HCT116 (cell line): Measurements from ENCODE around the gene RBM44. TPM values are rescaled to one million over a fixed set of nuclear protein-coding genes. Genes with fewer than 3 reads are reported as not detected.

ENCODE experiments used
- ATAC-seq: fragments of 200-7000 bp; cut with Tn5 transposase; 2 replicates; pipeline ENCODE4 v1.9.1; 2020; ENCODE audit warnings: mild to moderate bottlenecking, moderate library complexity
- BruUV-seq: library from RNA; stranded (reverse); fragments of 400-500 nt; replicated peaks from 2 replicates; lab custom pipeline; 2021; lab: Mats Ljungman, UMichigan
- CTCF ChIA-PET: fragments of 300-600 bp; sonication (Branson Sonifier 250); formaldehyde crosslinking; loops from one replicate; lab custom pipeline; 2021; ENCODE audit warnings: antibody characterized with exemption; lab: Charles Lee
- POLR2A ChIA-PET: fragments of 300-600, 350-600 bp; sonication (Branson Sonifier 250); formaldehyde crosslinking; loops from one replicate; lab custom pipeline; 2021; ENCODE audit warnings: antibody characterized with exemption; lab: Charles Lee
- RAD21 ChIA-PET, 2 experiments: fragments of 300-600 bp; sonication (Branson Sonifier 250); formaldehyde crosslinking; loops; one replicate each; lab custom pipeline; 2023; ENCODE audit warnings: low total read pairs in 2 of 2; ENCODE audit not compliant: uncharacterized antibody in 2 of 2, unreplicated experiment in 2 of 2, low non-redundant PET in 1 of 2; lab: Charles Lee
- DNase-seq: peaks from one replicate; pipeline ENCODE4 v3.0.0-alpha.2; 2010; ENCODE audit warnings: low read depth, low spot score
- H2AFZ ChIP-seq: fragments of 200-600 bp; shearing (Covaris generic), sonication (generic); 2 replicates; pipeline ENCODE4 v1.6.1; 2017; ENCODE audit warnings: low read depth, mixed run types, mixed read lengths, antibody characterized with exemption, low read length; ENCODE audit not compliant: poor library complexity, severe bottlenecking
- H3K27ac ChIP-seq: 2 replicates; pipeline ENCODE4 v1.5.1; 2012; ENCODE audit warnings: low read depth, low read length
- H3K27me3 ChIP-seq: fragments of 200-600 bp; sonication (generic); 2 replicates; pipeline ENCODE4 v1.6.1; 2016; ENCODE audit warnings: mixed run types, low read length, mixed read lengths; ENCODE audit not compliant: insufficient read depth
- H3K36me3 ChIP-seq, 2 experiments: fragments of 200-500 bp in 1 of 2; fragments of 200-600 bp in 1 of 2; sonication (Bioruptor generic) in 1 of 2; sonication (generic) in 1 of 2; 2 replicates each; pipeline versions ENCODE4 v1.5.1 to v1.6.1; 2014 to 2016; ENCODE audit warnings: low read length in 2 of 2, inconsistent platforms in 1 of 2, mixed read lengths in 1 of 2, mixed run types in 1 of 2; ENCODE audit not compliant: insufficient read depth in 2 of 2, control insufficient read depth in 1 of 2
- H3K4me1 ChIP-seq, 2 experiments: fragments of 200-600 bp in 1 of 2; sonication (generic) in 1 of 2; 2 replicates each; pipeline versions ENCODE4 v1.5.1 to v1.6.1; 2012 to 2017; ENCODE audit warnings: low read length in 2 of 2, inconsistent platforms in 1 of 2, mild to moderate bottlenecking in 1 of 2, mixed read lengths in 1 of 2, mixed run types in 1 of 2, moderate library complexity in 1 of 2; ENCODE audit not compliant: insufficient read depth in 2 of 2, control insufficient read depth in 1 of 2
- H3K4me2 ChIP-seq: fragments of 200-600 bp; sonication (generic); 2 replicates; pipeline ENCODE4 v1.6.1; 2017; ENCODE audit warnings: mixed run types, low read length, mixed read lengths
- H3K4me3 ChIP-seq, 2 experiments: fragments of 200-600 bp in 1 of 2; sonication (generic) in 1 of 2; replicated peaks in 1 of 2; 2 replicates each; pipeline ENCODE4 v1.5.1; 2011 to 2016; ENCODE audit warnings: low read length in 2 of 2, control low read depth in 1 of 2, low read depth in 1 of 2, mild to moderate bottlenecking in 1 of 2, mixed read lengths in 1 of 2, mixed run types in 1 of 2
- H3K79me2 ChIP-seq: fragments of 200-600 bp; sonication (generic); 2 replicates; pipeline ENCODE4 v1.6.1; 2017; ENCODE audit warnings: mild to moderate bottlenecking, mixed run types, low read length, moderate library complexity, mixed read lengths; ENCODE audit not compliant: insufficient read depth
- H3K9ac ChIP-seq: fragments of 200-600 bp; sonication (generic); 2 replicates; pipeline ENCODE4 v1.6.1; 2016; ENCODE audit warnings: low read length, mixed read lengths
- H3K9me2 ChIP-seq: fragments of 200-600 bp; sonication (generic), shearing (Covaris generic); 2 replicates; pipeline ENCODE4 v1.6.1; 2017; ENCODE audit warnings: mixed run types, mild to moderate bottlenecking, moderate library complexity; ENCODE audit not compliant: insufficient read depth
- H3K9me3 ChIP-seq, 2 experiments: fragments of 200-500 bp in 1 of 2; fragments of 200-600 bp in 1 of 2; sonication (Bioruptor generic) in 1 of 2; sonication (generic) in 1 of 2; 2 replicates each; pipeline ENCODE4 v1.6.1; 2014 to 2017; ENCODE audit warnings: low read length in 2 of 2, mixed read lengths in 2 of 2, inconsistent platforms in 1 of 2, low read depth in 1 of 2, mild to moderate bottlenecking in 1 of 2, mixed run types in 1 of 2, moderate library complexity in 1 of 2; ENCODE audit not compliant: control insufficient read depth in 1 of 2, insufficient read depth in 1 of 2
- H4K20me1 ChIP-seq: fragments of 200-600 bp; sonication (generic), shearing (Covaris generic); 2 replicates; pipeline ENCODE4 v1.6.1; 2017; ENCODE audit warnings: mixed run types, mild to moderate bottlenecking, moderate library complexity; ENCODE audit not compliant: insufficient read depth
- CBX3 ChIP-seq: IDR thresholded peaks from 2 replicates; pipeline ENCODE4 v1.6.1; 2012; ENCODE audit warnings: low read depth
- EGR1 ChIP-seq: IDR thresholded peaks from 2 replicates; pipeline ENCODE4 v1.6.1; 2012; ENCODE audit warnings: low read depth
- EZH2 ChIP-seq: fragments of 200-600 bp; sonication (generic); IDR thresholded peaks from 2 replicates; pipeline ENCODE4 v1.6.1; 2017; ENCODE audit warnings: antibody characterized with exemption, mixed run types
- FOSL1 ChIP-seq: IDR thresholded peaks from 2 replicates; pipeline ENCODE4 v1.6.1; 2012; ENCODE audit warnings: low read depth
- JUND ChIP-seq: IDR thresholded peaks from 2 replicates; pipeline ENCODE4 v1.6.1; 2012
- SP1 ChIP-seq: IDR thresholded peaks from 2 replicates; pipeline ENCODE4 v1.6.1; 2012; ENCODE audit warnings: low read depth
- TCF7L2 ChIP-seq: IDR thresholded peaks from 2 replicates; pipeline ENCODE4 v1.7.0; 2011; ENCODE audit warnings: borderline replicate concordance, inconsistent platforms; ENCODE audit not compliant: insufficient read depth, insufficient read length; ENCODE audit errors: extremely low read depth
- YY1 ChIP-seq: IDR thresholded peaks from 2 replicates; pipeline ENCODE4 v1.6.1; 2011; ENCODE audit warnings: low read length, low read depth, moderate library complexity, mild to moderate bottlenecking; ENCODE audit not compliant: insufficient replicate concordance; ENCODE audit errors: extremely low read depth
- ZFX ChIP-seq: fragments of 450-650 bp; IDR thresholded peaks from 2 replicates; pipeline ENCODE4 v1.6.1; 2017
- intact Hi-C: fragments of 100-400 bp; cut with micrococcal nuclease; formaldehyde crosslinking; loops from 2 replicates; pipeline ENCODE4 v1.10.0; 2022
- total RNA-seq: library from RNA; stranded (reverse); gene quantifications from one replicate; pipeline ENCODE4 v1.2.1, GENCODE V29; 2021; ENCODE audit not compliant: unreplicated experiment
- TF ChIP-seq, protein P1 (sequence below): IDR thresholded peaks from 2 replicates; pipeline ENCODE4 v1.6.1; 2011; ENCODE audit warnings: mild to moderate bottlenecking, low read length, moderate library complexity; ENCODE audit not compliant: insufficient replicate concordance; ENCODE audit errors: extremely low read depth
- TF ChIP-seq, protein P2 (sequence below): IDR thresholded peaks from 2 replicates; pipeline ENCODE4 v1.6.1; 2012; ENCODE audit warnings: low read depth

Gene RBM44
- total RNA-seq, 1 experiment from 2014 or later = 0.54 TPM

DNA sequence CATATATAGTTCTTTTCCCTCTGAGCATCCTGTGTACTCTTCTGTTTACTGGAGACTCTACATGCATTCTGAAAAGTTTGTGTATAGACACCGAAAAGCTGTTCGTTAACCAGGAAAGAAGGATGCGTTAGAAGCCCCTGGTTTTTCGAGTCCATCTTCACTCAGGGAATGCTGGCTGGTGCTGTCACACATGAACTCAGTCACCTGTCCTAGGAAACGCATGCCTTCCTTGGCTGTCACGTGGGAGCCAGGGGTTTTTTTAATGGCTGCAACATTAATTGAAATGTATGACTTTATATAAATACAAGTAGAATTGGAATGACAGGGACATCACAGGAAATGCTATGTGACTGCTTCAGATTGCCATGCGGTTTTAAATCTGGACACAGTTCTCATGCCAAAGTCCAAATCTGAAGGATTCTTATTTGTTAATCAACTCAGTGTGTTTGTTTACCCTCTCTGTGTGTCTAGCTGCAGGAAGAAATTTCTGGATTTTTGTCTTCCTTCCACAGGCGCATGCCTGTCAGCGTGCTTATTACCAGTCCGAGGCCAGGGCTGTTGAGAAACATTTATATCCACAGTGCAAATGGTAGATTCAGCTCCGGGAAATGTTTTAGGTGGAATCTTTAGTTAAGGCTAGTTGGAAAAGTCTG is 63.4 kb downstream of the RBM44 start:
- intact Hi-C loops = loop anchor here (5.0 kb wide), 1 partner anchor 60 kb away; no protein-coding TSS in a partner anchor

More for the DNA sequence above, 63.4 kb downstream of the RBM44 start:
- BruUV-seq = no TSS peak
- no peaks in the 10 kb centered on the region for H3K27me3 ChIP-seq
- POLR2A ChIA-PET = no interaction called here
- H3K9me2 ChIP-seq = no peaks in the 10 kb centered on the region
- peak overlapping the region; percentile 93 for H3K4me2 ChIP-seq
- CTCF ChIA-PET = interaction anchor here (2.0 kb wide), 1 partner anchor 61 kb away, joined by 7 read pairs; no protein-coding TSS in a partner anchor
- no peaks in the 10 kb centered on the region for H3K9me3 ChIP-seq
- no peak overlapping the region for H2AFZ ChIP-seq
- RAD21 ChIA-PET = interaction anchor here in 1 of 2 experiments (0.7 kb wide), 1 partner anchor 184 kb away, joined by 3 read pairs; no protein-coding TSS in a partner anchor
- TF ChIP-seq, protein P1, sequence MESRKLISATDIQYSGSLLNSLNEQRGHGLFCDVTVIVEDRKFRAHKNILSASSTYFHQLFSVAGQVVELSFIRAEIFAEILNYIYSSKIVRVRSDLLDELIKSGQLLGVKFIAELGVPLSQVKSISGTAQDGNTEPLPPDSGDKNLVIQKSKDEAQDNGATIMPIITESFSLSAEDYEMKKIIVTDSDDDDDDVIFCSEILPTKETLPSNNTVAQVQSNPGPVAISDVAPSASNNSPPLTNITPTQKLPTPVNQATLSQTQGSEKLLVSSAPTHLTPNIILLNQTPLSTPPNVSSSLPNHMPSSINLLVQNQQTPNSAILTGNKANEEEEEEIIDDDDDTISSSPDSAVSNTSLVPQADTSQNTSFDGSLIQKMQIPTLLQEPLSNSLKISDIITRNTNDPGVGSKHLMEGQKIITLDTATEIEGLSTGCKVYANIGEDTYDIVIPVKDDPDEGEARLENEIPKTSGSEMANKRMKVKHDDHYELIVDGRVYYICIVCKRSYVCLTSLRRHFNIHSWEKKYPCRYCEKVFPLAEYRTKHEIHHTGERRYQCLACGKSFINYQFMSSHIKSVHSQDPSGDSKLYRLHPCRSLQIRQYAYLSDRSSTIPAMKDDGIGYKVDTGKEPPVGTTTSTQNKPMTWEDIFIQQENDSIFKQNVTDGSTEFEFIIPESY = no peak
- TF ChIP-seq TCF7L2 (no peak), JUND (no peak), EZH2 (no peak), SP1 (no peak), CBX3 (no peak), YY1 (no peak), FOSL1 (no peak), ZFX (no peak), EGR1 (no peak)
- TF ChIP-seq, protein P2, sequence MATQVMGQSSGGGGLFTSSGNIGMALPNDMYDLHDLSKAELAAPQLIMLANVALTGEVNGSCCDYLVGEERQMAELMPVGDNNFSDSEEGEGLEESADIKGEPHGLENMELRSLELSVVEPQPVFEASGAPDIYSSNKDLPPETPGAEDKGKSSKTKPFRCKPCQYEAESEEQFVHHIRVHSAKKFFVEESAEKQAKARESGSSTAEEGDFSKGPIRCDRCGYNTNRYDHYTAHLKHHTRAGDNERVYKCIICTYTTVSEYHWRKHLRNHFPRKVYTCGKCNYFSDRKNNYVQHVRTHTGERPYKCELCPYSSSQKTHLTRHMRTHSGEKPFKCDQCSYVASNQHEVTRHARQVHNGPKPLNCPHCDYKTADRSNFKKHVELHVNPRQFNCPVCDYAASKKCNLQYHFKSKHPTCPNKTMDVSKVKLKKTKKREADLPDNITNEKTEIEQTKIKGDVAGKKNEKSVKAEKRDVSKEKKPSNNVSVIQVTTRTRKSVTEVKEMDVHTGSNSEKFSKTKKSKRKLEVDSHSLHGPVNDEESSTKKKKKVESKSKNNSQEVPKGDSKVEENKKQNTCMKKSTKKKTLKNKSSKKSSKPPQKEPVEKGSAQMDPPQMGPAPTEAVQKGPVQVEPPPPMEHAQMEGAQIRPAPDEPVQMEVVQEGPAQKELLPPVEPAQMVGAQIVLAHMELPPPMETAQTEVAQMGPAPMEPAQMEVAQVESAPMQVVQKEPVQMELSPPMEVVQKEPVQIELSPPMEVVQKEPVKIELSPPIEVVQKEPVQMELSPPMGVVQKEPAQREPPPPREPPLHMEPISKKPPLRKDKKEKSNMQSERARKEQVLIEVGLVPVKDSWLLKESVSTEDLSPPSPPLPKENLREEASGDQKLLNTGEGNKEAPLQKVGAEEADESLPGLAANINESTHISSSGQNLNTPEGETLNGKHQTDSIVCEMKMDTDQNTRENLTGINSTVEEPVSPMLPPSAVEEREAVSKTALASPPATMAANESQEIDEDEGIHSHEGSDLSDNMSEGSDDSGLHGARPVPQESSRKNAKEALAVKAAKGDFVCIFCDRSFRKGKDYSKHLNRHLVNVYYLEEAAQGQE = no peak
- H4K20me1 ChIP-seq = no peaks in the 10 kb centered on the region
- H3K27ac ChIP-seq = peak overlapping the region; percentile 90
- no peak for ATAC-seq
- peaks cover 63 to 84% of the 10 kb centered on the region in 2 experiments for H3K4me1 ChIP-seq
- peak overlapping the region; percentile 65 for H3K9ac ChIP-seq
- H3K79me2 ChIP-seq = peaks cover 33% of the 10 kb centered on the region
- DNase-seq = no peak
- peak overlapping the region in 1 of 2 experiments; percentile 71; a peak in 2 of 4 replicates for H3K4me3 ChIP-seq
- no peaks in the 10 kb centered on the region for H3K36me3 ChIP-seq
